Bronchial epithelial cell (primary cell): ENCODE results near the gene HEY2. TPM values are rescaled to one million over a fixed set of nuclear protein-coding genes. Genes with fewer than 3 reads are reported as not detected.
"Not testable (repeated sequence)": the region's sequence is repeated elsewhere in the genome, so short reads cannot be mapped to it uniquely, and the experiment has no call there.

ENCODE experiments used
- DNase-seq: peaks from one replicate; pipeline ENCODE4 v3.0.0-alpha.2; 2010; ENCODE audit warnings: low read depth
- FAIRE-seq: peaks from 2 replicates; lab custom pipeline; 2011; peaks lifted over from hg19 to GRCh38; lab: Jason Lieb, UNC
- H3K27me3 ChIP-seq: 2 replicates; pipeline ENCODE4 v1.5.1; 2011; ENCODE audit warnings: low read length; ENCODE audit not compliant: control insufficient read depth, insufficient read depth
- H3K36me3 ChIP-seq: 2 replicates; pipeline ENCODE4 v1.5.1; 2011; ENCODE audit warnings: low read length; ENCODE audit not compliant: control insufficient read depth, insufficient read depth
- H3K4me3 ChIP-seq: 2 replicates; pipeline ENCODE4 v1.5.1; 2011; ENCODE audit warnings: mild to moderate bottlenecking, low read depth, low read length, control low read depth
- CTCF ChIP-seq: IDR thresholded peaks from 2 replicates; pipeline ENCODE4 v1.5.1; 2011; ENCODE audit warnings: mild to moderate bottlenecking, moderate library complexity, low read length, control low read depth, inconsistent platforms; ENCODE audit not compliant: insufficient read depth, severe bottlenecking
- total RNA-seq: library from RNA; depleted of rRNA; stranded (reverse); fragments of >200 nt; gene quantifications from 2 replicates; pipeline ENCODE4 v1.2.1, GENCODE V29; 2014

HEY2 gene
- total RNA-seq, 1 donor from 2014 or later, result not detected

- peaks cover 3% of the 10 kb centered on the region for H3K36me3 ChIP-seq
- DNase-seq (no peak), FAIRE-seq (no peak)
- no peak for TF ChIP-seq CTCF
- H3K4me3 ChIP-seq, result no peak overlapping the region
- no peaks in the 10 kb centered on the region for H3K27me3 ChIP-seq
Measured at GRCh38 chr6:125804264-125804663, 54.8 kb downstream of the HEY2 start.

- not testable (repeated sequence) for H3K4me3 ChIP-seq, DNase-seq, FAIRE-seq, H3K27me3 ChIP-seq, H3K36me3 ChIP-seq
Measured at GRCh38 chr6:125804866-125805425, 55.5 kb downstream of the HEY2 start.

GRCh38 chr6:125806813-125807212, 57.4 kb downstream of the HEY2 start:
- no peak overlapping the region for H3K4me3 ChIP-seq
- H3K27me3 ChIP-seq, result no peaks in the 10 kb centered on the region
- DNase-seq (no peak), FAIRE-seq (no peak)
- H3K36me3 ChIP-seq, result peaks cover 1% of the 10 kb centered on the region
- no peak for TF ChIP-seq CTCF

GRCh38 chr6:125807293-125807692, 57.9 kb downstream of the HEY2 start:
- no peak for TF ChIP-seq CTCF
- H3K4me3 ChIP-seq, result no peak overlapping the region
- H3K36me3 ChIP-seq, result peaks cover 1% of the 10 kb centered on the region
- FAIRE-seq (no peak), DNase-seq (no peak)
- no peaks in the 10 kb centered on the region for H3K27me3 ChIP-seq

- Histone ChIP-seq H3K4me3 (no peak overlapping the region), H3K36me3 (peaks cover 1% of the 10 kb centered on the region), H3K27me3 (no peaks in the 10 kb centered on the region)
- TF ChIP-seq CTCF, result no peak
- FAIRE-seq, result no peak
- no peak for DNase-seq
Measured at GRCh38 chr6:125808060-125808459, 58.6 kb downstream of the HEY2 start.

GRCh38 chr6:125808591-125808990, 59.2 kb downstream of the HEY2 start:
- no peak for TF ChIP-seq CTCF
- no peak for DNase-seq
- no peaks in the 10 kb centered on the region for H3K27me3 ChIP-seq
- no peak for FAIRE-seq
- H3K4me3 ChIP-seq, result no peak overlapping the region
- H3K36me3 ChIP-seq, result peaks cover 1% of the 10 kb centered on the region
